Neuronal stem cell (in vitro differentiated cells): ENCODE data around the gene CXCL12.

Experiments
- DNase-seq: peaks from one replicate; pipeline ENCODE4 v3.0.0-alpha.2; 2013; ENCODE audit warnings: low spot score
- H2AFZ ChIP-seq: one replicate; pipeline ENCODE4 v1.6.1; 2013; ENCODE audit warnings: mild to moderate bottlenecking, low read length, inconsistent platforms
- H2AK5ac ChIP-seq: 2 replicates; pipeline ENCODE4 v1.6.1; 2013; ENCODE audit warnings: low read depth, mild to moderate bottlenecking, inconsistent platforms, low read length, moderate library complexity, mixed read lengths
- H2BK120ac ChIP-seq: 2 replicates; pipeline ENCODE4 v1.6.1; 2013; ENCODE audit warnings: low read depth, mild to moderate bottlenecking, inconsistent platforms, low read length, moderate library complexity, mixed read lengths
- H2BK12ac ChIP-seq: one replicate; pipeline ENCODE4 v1.6.1; 2013; ENCODE audit warnings: low read length, inconsistent platforms
- H2BK15ac ChIP-seq: 2 replicates; pipeline ENCODE4 v1.6.1; 2013; ENCODE audit warnings: mild to moderate bottlenecking, low read length, inconsistent platforms, mixed read lengths
- H2BK5ac ChIP-seq: one replicate; pipeline ENCODE4 v1.6.1; 2013; ENCODE audit warnings: inconsistent platforms, mild to moderate bottlenecking, low read length, moderate library complexity
- H3K14ac ChIP-seq: one replicate; pipeline ENCODE4 v1.6.1; 2013; ENCODE audit warnings: low read length, inconsistent platforms
- H3K18ac ChIP-seq: 2 replicates; pipeline ENCODE4 v1.6.1; 2013; ENCODE audit warnings: low read length, inconsistent platforms
- H3K23ac ChIP-seq: 2 replicates; pipeline ENCODE4 v1.6.1; 2013; ENCODE audit warnings: low read depth, mild to moderate bottlenecking, mixed read lengths, low read length, inconsistent platforms; ENCODE audit not compliant: poor library complexity
- H3K27ac ChIP-seq: replicated peaks from 3 replicates; pipeline ENCODE4 v1.5.1; 2013; ENCODE audit warnings: low read length, inconsistent platforms
- H3K27me3 ChIP-seq, 3 experiments: 2 replicates each; pipeline ENCODE4 v1.6.1; 2013; ENCODE audit warnings: low read length in 3 of 3, mild to moderate bottlenecking in 2 of 3, inconsistent platforms in 1 of 3, low read depth in 1 of 3, mixed read lengths in 1 of 3, moderate library complexity in 1 of 3; ENCODE audit not compliant: control insufficient read depth in 3 of 3, insufficient read depth in 3 of 3
- H3K36me3 ChIP-seq, 2 donors: replicated peaks in 1 of 2; 2 replicates each; pipeline ENCODE4 v1.6.1; 2013; ENCODE audit warnings: low read length in 2 of 2; ENCODE audit not compliant: control insufficient read depth in 2 of 2, insufficient read depth in 2 of 2
- H3K4ac ChIP-seq: 2 replicates; pipeline ENCODE4 v1.6.1; 2013; ENCODE audit warnings: inconsistent platforms, mild to moderate bottlenecking, low read length, moderate library complexity
- H3K4me1 ChIP-seq, 2 donors: 1 replicate in 1 of 2; 2 replicates in 1 of 2; pipeline ENCODE4 v1.6.1; 2013; ENCODE audit warnings: low read length in 2 of 2, low read depth in 1 of 2; ENCODE audit not compliant: control insufficient read depth in 2 of 2, insufficient read depth in 1 of 2
- H3K4me2 ChIP-seq: one replicate; pipeline ENCODE4 v1.6.1; 2013; ENCODE audit warnings: mild to moderate bottlenecking, low read length, inconsistent platforms; ENCODE audit not compliant: insufficient read depth, poor library complexity, severe bottlenecking
- H3K4me3 ChIP-seq, 2 donors: 2 replicates each; pipeline ENCODE4 v1.5.1; 2013; ENCODE audit warnings: low read length in 2 of 2, mild to moderate bottlenecking in 2 of 2, inconsistent platforms in 1 of 2, moderate library complexity in 1 of 2
- H3K79me1 ChIP-seq: one replicate; pipeline ENCODE4 v1.6.1; 2013; ENCODE audit warnings: low read depth, mild to moderate bottlenecking, inconsistent platforms, low read length, moderate library complexity
- H3K9ac ChIP-seq: one replicate; pipeline ENCODE4 v1.6.1; 2013; ENCODE audit warnings: mild to moderate bottlenecking, low read depth, low read length, inconsistent platforms; ENCODE audit not compliant: poor library complexity
- H3K9me3 ChIP-seq, 2 donors: replicated peaks in 1 of 2; 2 replicates each; pipeline versions ENCODE3 to v1.6.1; 2013; ENCODE audit warnings: low read length in 2 of 2, mild to moderate bottlenecking in 2 of 2, inconsistent platforms in 1 of 2, low read depth in 1 of 2, mixed read lengths in 1 of 2, moderate library complexity in 1 of 2; ENCODE audit not compliant: control insufficient read depth in 2 of 2, insufficient read depth in 1 of 2
- H4K8ac ChIP-seq: one replicate; pipeline ENCODE4 v1.6.1; 2013; ENCODE audit warnings: low read depth, mild to moderate bottlenecking, inconsistent platforms, low read length, moderate library complexity
- H4K91ac ChIP-seq: one replicate; pipeline ENCODE4 v1.6.1; 2013; ENCODE audit warnings: low read length, low read depth, mild to moderate bottlenecking, inconsistent platforms; ENCODE audit not compliant: poor library complexity
- WGBS, 2 donors: extraction: QIAGEN DNeasy Blood & Tissue Kit; methylation state at CpG; one replicate each; pipeline ENCODE4 v1.1.7; 2013; ENCODE audit warnings: missing lambda C conversion rate in 2 of 2, mixed read lengths in 1 of 2; ENCODE audit not compliant: insufficient read length in 2 of 2, insufficient replicate concordance in 1 of 2; ENCODE audit errors: extremely low coverage in 2 of 2; 5-methylcytosine and 5-hydroxymethylcytosine counted together

CXCL12 gene

DNA sequence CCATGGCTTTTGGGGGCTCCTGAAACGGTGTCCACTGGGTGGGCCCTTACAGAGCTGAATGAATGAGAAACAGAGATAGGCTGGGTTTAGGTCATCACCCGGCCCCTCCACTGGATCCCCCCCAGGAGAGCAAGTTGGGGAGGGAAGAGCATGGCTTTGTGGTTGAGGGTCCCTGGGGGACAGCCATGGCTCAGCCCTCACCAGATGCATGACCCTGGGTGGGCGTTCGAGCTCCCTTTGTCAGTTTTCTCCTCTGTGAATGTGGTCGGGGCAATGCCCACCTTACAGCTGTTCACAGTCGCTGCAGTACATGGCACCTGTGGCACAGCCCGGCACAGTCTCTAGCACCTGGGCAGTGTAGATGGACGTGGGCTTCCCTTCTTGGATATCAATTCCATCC lies 40.6 kb upstream of the CXCL12 start:
- H3K4me2 ChIP-seq: no peak overlapping the region
- no peak overlapping the region for H2AK5ac ChIP-seq
- no peak for DNase-seq
- WGBS, 2 donors: no CpG with 5 or more reads among the region's 8 CpGs
- H2BK15ac ChIP-seq: no peak overlapping the region
- H3K4ac ChIP-seq: no peak overlapping the region
- no peak overlapping the region for H3K9ac ChIP-seq
- H2AFZ ChIP-seq: no peak overlapping the region
- no peak overlapping the region for H2BK5ac ChIP-seq
- H3K4me3 ChIP-seq: no peak overlapping the region
- H3K9me3 ChIP-seq: no peaks in the 10 kb centered on the region
- H3K27ac ChIP-seq: no peak overlapping the region
- no peak overlapping the region for H2BK12ac ChIP-seq
- no peak overlapping the region for H3K23ac ChIP-seq
- peaks cover 0 to 6% of the 10 kb centered on the region in 2 donors for H3K4me1 ChIP-seq
- no peak overlapping the region for H4K91ac ChIP-seq
- no peak overlapping the region for H2BK120ac ChIP-seq
- no peak overlapping the region for H3K18ac ChIP-seq
- H4K8ac ChIP-seq: no peak overlapping the region
- no peaks in the 10 kb centered on the region for H3K36me3 ChIP-seq
- no peaks in the 10 kb centered on the region for H3K79me1 ChIP-seq
- no peak overlapping the region for H3K14ac ChIP-seq
- H3K27me3 ChIP-seq: no peaks in the 10 kb centered on the region

DNA sequence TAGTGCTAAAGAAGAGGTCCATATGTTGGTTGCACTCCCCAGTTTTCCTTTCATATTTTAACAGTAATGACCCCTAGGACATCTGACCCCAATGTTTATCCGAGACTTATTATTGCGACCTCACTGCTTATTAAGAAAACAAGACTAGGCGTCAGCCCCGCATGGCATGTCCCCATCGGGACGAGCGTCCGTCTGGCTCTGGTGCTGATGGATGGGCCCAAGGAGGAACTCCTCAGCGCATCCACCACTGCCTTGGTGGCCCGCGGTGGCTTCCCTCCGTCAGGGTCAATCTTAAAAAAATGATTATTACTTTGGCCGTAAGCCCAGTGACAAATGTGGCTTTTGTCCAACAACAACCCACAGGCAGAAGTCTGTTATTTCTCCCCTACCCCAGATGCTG lies 40.1 kb upstream of the CXCL12 start:
- Histone ChIP-seq H2BK15ac (no peak overlapping the region), H3K23ac (no peak overlapping the region), H2BK12ac (no peak overlapping the region), H3K18ac (no peak overlapping the region), H3K14ac (no peak overlapping the region), H2AK5ac (no peak overlapping the region), H3K4me3 (no peak overlapping the region), H2BK5ac (no peak overlapping the region), H3K27me3 (no peaks in the 10 kb centered on the region), H4K8ac (no peak overlapping the region), H3K4me2 (no peak overlapping the region), H3K36me3 (no peaks in the 10 kb centered on the region), H3K9me3 (no peaks in the 10 kb centered on the region), H2AFZ (no peak overlapping the region), H3K27ac (no peak overlapping the region), H3K9ac (no peak overlapping the region), H3K79me1 (no peaks in the 10 kb centered on the region), H2BK120ac (no peak overlapping the region), H3K4ac (no peak overlapping the region), H3K4me1 (peaks cover 0 to 6% of the 10 kb centered on the region in 2 donors), H4K91ac (no peak overlapping the region)
- WGBS, 2 donors: no CpG with 5 or more reads among the region's 13 CpGs
- no peak for DNase-seq

DNA sequence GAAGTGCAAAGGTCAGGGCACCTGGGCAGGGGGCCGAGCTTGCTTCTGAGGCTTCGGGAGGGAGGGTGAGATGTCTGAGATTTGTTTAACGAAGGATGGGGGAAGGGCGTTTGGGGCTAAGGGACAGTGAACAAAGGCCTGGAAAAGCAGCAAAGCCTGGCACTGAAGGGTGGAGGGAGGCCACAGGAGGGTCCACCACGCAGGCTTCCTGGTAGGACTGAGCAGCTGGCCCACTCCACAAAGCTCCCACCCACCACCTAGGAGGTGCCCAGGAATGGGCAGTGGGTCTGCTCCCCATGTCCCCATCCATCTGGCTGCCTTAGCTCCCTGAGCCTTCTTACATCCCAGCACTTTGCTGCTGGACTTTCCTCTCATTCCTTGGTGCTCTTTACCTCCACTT lies 39.4 kb upstream of the CXCL12 start:
- Histone ChIP-seq H3K9ac (no peak overlapping the region), H3K4me3 (no peak overlapping the region)

DNA sequence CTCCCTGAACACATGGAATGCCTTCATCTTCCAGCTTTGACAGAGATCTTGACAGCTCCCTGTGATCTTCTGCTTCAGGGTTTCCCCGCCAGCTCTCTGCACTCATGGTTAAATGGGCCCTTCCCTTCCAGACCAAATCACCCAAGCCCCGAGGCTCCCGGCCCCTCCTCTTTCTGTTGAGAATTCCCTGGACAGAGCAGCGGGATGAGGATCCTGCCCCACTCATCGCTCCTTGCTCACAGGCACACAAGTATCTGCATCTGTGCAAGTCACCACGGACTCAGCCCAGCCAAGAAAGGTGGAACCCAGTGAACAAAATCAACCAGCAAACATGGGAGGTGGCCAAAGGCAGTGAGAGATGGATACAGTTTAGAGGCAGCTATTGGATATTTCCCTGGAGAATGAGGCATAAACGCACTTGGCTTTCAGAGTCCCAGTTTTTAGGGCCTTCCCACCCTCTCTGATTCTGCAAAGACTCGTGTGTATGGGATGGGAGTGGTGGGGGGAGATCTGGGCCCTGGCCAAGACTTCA lies 37.7 kb upstream of the CXCL12 start:
- Histone ChIP-seq H3K4me2 (no peak overlapping the region), H3K9ac (no peak overlapping the region), H3K9me3 (no peaks in the 10 kb centered on the region), H2BK15ac (no peak overlapping the region), H2AK5ac (no peak overlapping the region), H3K27me3 (no peaks in the 10 kb centered on the region), H4K8ac (no peak overlapping the region), H3K36me3 (no peaks in the 10 kb centered on the region), H3K14ac (no peak overlapping the region), H2BK5ac (no peak overlapping the region), H2BK120ac (no peak overlapping the region), H3K23ac (no peak overlapping the region), H3K27ac (no peak overlapping the region), H2BK12ac (no peak overlapping the region), H3K4me3 (no peak overlapping the region), H3K18ac (no peak overlapping the region), H3K4ac (no peak overlapping the region), H3K4me1 (peaks cover 0 to 6% of the 10 kb centered on the region in 2 donors), H4K91ac (no peak overlapping the region), H2AFZ (no peak overlapping the region), H3K79me1 (no peaks in the 10 kb centered on the region)
- no CpG with 5 or more reads among the region's 8 CpGs for WGBS, 2 donors
- DNase-seq: no peak

More for the DNA sequence above, 39.4 kb upstream of the CXCL12 start:
- no peak overlapping the region for H2BK15ac ChIP-seq
- no peak overlapping the region for H3K4ac ChIP-seq
- no peak for DNase-seq
- no peaks in the 10 kb centered on the region for H3K79me1 ChIP-seq
- no peaks in the 10 kb centered on the region for H3K9me3 ChIP-seq
- no peak overlapping the region for H3K23ac ChIP-seq
- H4K91ac ChIP-seq: no peak overlapping the region
- no peaks in the 10 kb centered on the region for H3K27me3 ChIP-seq
- H4K8ac ChIP-seq: peak overlapping the region; percentile 88
- H2AK5ac ChIP-seq: no peak overlapping the region
- no peak overlapping the region for H3K4me2 ChIP-seq
- WGBS, 2 donors: no CpG with 5 or more reads among the region's 5 CpGs
- no peak overlapping the region for H3K18ac ChIP-seq
- H3K4me1 ChIP-seq: peaks cover 0 to 6% of the 10 kb centered on the region in 2 donors
- H3K27ac ChIP-seq: no peak overlapping the region
- H3K36me3 ChIP-seq: no peaks in the 10 kb centered on the region
- no peak overlapping the region for H2BK5ac ChIP-seq
- H2BK120ac ChIP-seq: no peak overlapping the region
- H3K14ac ChIP-seq: no peak overlapping the region
- H2AFZ ChIP-seq: no peak overlapping the region
- no peak overlapping the region for H2BK12ac ChIP-seq
